GM18951 (cell line): ENCODE measurements around the gene PLCXD1.

Experiments used
- POLR2A ChIP-seq: IDR thresholded peaks from 4 replicates; pipeline ENCODE4 v1.6.1; 2011; ENCODE audit warnings: mild to moderate bottlenecking; ENCODE audit not compliant: insufficient read length, insufficient read depth; ENCODE audit errors: extremely low read depth
- in situ Hi-C: fragments of 300-500 bp; cut with MboI; formaldehyde crosslinking; loops from one replicate; pipeline ENCODE4 v1.12.0; 2022; ENCODE audit warnings: low sequenced_read_pairs, mixed read lengths, inconsistent platforms; ENCODE audit not compliant: unreplicated experiment

PLCXD1 gene

DNA sequence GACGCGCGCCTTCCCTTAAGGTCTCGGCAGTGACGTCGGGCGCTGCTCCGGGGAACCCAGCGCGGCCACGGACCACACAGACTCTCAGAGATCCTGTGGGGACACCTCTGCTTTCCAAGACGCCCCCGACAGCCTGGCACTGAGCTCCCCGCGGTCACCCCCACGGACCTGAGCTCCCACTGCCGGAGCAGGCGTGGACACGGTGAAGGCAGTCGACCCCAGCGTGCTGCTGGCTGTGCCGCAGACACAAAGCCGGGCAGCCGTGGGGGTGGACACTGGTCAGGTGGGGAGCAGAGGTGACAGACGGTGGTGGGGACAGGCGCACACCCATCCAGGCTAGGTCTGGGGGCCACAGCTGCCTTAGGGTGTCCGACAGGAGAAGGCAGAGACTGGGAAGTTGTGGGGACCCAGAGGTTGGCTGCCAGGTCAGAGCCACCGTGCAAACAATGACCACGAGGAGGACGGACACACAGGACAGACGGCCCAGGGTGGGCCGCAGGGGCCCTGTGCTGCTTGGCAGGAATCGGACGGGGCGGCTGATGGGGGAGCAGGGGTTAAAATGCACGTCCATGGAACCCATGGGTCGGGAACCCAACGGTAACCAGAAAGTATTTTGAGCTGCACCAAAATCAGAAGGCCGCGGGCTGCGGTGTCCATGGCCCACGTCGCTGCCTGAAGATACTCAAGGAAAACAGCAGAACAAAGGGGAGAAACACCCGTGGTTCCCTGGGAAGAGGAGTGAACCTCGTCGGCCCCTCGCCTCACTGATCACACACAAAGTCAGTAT, 54.0 kb downstream of the PLCXD1 start:
- in situ Hi-C loops: no loop called here
- TF ChIP-seq POLR2A: no peak

GRCh38 chrX:335758-336155, 54.6 kb downstream of the PLCXD1 start:
- TF ChIP-seq POLR2A: no peak
- in situ Hi-C loops: no loop called here

GRCh38 chrX:336227-336626, 55.0 kb downstream of the PLCXD1 start:
- no peak for TF ChIP-seq POLR2A
- in situ Hi-C loops: no loop called here

DNA sequence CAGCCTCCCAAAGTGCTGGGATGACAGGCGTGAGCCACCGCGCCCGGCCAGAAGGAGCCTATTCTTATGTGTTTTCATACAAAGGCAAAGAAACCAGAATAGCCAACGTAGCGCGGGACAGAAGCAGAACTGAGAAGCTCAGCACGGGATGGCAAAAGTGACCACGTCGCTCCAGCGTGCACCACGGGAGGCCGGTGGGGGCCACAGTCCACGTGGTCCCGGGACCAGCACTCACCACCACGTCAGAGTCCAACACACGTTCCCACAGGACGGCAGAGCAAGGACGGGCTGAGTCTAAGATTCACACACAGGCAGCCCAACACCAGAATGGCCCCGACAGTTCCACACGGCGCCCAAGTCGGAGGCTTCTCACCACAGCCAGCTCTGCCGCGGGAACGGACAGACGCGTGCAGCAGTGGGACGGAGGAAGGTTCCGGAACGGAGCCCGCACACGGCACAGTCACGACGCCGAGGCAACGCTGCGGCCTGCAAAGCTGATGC, 56.2 kb downstream of the PLCXD1 start:
- no peak for TF ChIP-seq POLR2A
- in situ Hi-C loops: no loop called here

DNA sequence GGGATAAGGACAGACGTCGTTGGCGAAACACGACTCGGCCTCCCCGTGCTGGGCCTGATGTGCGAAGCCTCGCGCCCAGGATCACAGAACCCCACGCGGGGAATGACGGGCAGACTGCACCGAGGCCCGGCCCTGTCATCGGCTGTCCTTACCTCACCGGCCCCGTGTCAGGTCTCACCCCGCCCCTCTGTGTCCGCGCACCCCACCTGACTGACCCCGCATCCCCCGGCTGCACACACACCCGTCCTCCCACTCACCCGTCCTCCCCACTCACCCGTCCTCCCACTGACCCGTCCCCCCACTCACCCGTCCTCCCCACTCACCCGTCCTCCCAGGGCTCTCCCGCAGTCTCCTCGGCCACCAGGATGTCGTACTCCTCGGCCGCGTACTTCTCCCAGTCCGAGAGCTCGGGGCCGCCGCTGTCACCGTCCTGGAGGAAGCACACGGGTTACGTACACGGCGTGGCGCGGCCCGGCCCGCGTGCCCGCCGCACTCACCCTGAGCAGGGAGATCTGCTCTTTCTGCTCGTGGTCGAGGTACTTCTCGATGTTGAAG, 57.2 kb downstream of the PLCXD1 start:
- in situ Hi-C loops: no loop called here
- TF ChIP-seq POLR2A: no peak

DNA sequence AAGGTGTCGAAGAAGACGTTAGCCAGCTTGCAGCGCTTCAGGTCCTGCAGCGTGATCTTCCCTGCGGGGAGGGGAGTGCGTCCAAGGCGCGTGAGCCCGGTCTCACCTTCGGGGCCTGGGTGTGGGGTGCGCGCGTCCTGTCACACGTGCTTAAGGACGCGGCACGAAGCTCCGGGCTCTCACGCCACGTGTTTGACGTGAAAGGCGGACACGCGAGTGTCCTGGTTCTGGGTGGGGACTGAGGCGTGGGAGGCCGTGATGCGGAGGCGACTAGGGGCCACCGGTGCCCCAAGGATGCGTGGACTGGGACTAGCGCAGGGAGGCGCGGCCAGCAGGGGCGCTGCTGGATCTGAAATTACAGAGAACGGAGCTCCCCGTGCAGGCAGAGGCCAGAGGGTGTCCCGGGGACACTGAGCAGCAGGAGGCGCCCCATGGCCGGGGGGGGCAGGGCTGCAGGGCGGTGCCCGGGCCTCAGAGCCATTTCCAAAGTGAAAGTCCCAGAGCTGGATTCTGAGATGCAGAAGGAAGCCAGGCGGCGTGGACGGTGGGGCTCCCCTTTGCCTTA, 57.7 kb downstream of the PLCXD1 start:
- TF ChIP-seq POLR2A: no peak
- in situ Hi-C loops: no loop called here

DNA sequence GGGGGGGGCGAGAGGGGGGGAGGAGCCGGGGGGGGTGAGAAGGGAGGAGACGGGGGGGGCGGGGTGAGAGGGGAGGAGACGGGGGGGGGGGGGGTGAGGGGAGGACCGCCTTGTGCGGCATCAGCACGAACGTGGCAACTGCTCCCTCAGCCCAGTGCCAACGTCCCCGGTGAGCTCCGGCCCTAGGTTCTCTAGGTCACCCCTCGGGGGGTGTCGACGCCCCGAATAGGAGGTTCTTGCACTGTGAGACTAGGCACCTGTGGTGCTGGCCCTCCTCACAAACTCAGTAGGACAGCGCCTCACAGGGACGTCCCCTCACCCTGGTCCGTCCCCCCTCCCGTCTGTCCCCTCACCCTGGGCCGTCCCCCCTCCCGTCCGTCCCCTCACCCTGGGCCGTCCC, 58.9 kb downstream of the PLCXD1 start:
- no peak for TF ChIP-seq POLR2A
- in situ Hi-C loops: no loop called here

DNA sequence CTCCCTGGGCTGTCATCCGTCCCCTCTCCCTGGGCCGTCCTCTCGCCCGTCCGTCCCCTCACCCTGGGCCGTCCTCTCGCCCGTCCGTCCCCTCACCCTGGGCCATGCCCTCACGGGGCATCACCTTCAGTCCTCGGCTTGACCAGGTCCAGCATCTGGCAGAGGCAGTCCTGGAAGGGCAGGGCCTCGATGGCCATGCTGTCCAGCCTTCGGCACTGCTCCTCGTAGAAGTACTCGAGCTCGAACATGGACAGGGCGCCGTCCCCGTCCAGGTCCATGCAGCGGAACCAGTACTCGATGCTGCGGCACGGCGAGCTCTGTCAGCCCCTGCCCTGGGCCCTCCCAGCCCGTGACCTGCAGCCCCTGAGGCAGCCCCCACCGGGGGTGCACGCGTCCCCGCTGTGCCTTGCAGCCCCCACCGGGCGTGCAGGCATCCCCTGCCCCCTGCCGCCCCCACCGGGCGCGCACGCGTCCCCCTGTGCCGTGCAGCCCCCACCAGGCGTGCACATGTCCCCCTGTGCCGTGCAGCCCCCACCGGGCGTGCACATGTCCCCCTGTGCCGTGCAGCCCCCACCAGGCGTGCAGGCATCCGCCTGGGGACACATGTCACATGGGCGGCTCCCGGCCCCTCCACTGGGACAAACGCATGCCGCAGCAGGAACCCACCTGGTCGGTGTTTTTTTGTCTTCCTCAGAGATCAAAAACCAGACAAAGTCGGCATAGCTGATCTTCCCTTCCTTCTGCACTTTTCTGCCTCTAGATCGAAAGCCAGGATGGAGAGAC, 59.7 kb downstream of the PLCXD1 start:
- TF ChIP-seq POLR2A: no peak
- in situ Hi-C loops: no loop called here

GRCh38 chrX:341541-342101, 60.4 kb downstream of the PLCXD1 start:
- TF ChIP-seq POLR2A: no peak
- in situ Hi-C loops: no loop called here

DNA sequence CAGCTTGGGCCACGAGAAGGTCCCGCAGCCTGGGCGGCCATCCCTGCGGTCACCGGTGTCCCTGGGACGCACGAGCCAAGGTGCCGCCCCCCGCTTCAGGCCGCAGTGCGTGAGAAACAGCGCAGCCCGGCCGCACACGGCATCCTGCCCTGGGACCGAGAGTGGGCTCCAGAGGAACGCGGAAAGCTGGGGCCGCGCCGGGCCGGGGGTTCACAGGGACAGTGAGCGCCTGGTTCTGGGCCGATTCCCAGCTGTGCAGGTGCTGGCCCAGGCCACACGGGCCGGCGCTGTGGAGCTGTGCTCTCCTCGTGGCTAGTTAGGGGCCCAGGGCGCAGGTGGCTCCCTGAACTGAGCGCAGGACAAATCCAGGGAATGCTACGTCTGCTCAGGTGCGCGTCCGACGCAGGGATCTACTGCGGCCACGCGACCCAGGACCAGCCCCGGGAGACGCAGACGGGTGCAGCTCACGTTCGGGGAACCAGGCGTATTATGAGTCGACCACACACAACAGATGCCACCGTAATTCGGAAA, 63.3 kb downstream of the PLCXD1 start:
- in situ Hi-C loops: no loop called here

DNA sequence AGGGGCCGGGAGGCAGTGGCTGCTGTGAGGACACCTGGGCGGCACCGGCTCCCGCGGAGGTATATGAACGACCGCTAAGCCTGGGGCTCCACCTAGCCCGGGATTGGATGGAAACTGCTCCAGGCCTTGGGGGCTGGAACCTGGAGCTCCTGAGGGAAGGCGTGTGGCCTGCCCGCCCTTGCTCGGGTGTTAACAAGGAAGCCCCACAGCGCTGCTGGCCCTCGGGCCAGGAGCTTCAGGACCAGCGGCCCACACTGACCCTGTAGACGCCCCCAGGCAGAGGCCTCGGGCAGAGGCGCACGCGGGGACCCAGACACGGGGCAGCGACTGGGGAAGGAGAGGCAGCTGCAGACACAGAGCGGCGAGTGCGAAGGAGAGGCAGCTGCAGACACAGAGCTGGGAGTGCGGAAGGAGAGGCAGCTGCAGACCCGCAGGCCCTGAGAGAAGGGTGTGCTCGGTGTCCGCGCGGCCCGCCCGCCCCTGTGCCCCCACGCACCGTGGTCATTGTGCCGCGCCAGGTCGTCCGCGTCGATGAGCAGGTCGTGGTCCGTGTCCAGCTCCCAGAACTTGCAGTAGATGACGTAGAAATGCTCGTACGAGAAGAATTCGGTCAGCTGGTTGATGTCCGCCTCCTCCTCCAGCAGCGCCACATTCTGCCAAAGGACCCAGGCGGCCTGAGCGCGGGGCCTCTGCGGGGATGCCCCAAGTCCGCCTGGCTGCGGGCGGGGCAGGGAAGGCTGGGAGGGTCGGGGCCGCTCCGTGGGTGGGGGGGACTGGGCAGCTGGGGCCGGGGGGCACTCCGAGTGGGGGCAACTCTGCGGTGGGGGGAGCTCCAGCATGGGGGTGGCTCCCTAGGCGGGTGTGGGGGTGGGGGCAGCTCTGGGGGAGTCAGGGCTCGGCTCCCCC, 64.1 kb downstream of the PLCXD1 start:
- in situ Hi-C loops: no loop called here
- TF ChIP-seq POLR2A: no peak

More for the DNA sequence above, 63.3 kb downstream of the PLCXD1 start:
- no peak for TF ChIP-seq POLR2A
